K562 (cell line): ENCODE results near the gene PRKCSH. TPM values are rescaled to one million over a fixed set of nuclear protein-coding genes. Genes with fewer than 3 reads are reported as not detected.

Source experiments
- ATAC-seq: fragments of 200-7000 bp; cut with Tn5 transposase; 3 replicates; pipeline ENCODE4 v1.9.1; 2020; ENCODE audit warnings: moderate library complexity
- BruUV-seq: library from RNA; stranded (reverse); fragments of 400-500 nt; replicated peaks from 2 replicates; lab custom pipeline; 2021; lab: Mats Ljungman, UMichigan
- CTCF ChIA-PET: fragments of 300-600 bp; formaldehyde crosslinking; extraction: SDS; loops from one replicate; lab custom pipeline; 2021; ENCODE audit warnings: low intra/inter-chr PET ratio; lab: Yijun Ruan, JAX
- POLR2A ChIA-PET: fragments of 300-600, 350-650 bp; sonication (Branson Sonifier 250); formaldehyde crosslinking; extraction: SDS; loops from one replicate; lab custom pipeline; 2021; ENCODE audit warnings: antibody characterized with exemption, inconsistent platforms; lab: Yijun Ruan, JAX
- DNase-seq, 4 experiments: peaks; one replicate each; pipeline versions ENCODE4 v3.0.0 to v3.0.0-alpha.2; 2011 to 2018; ENCODE audit warnings: low spot score in 3 of 4, mixed read lengths in 3 of 4; ENCODE audit errors: extremely low read depth in 1 of 4
- FAIRE-seq: peaks from 2 replicates; lab custom pipeline; 2011; peaks lifted over from hg19 to GRCh38; lab: Jason Lieb, UNC
- H2AFZ ChIP-seq: 2 replicates; pipeline ENCODE4 v1.6.0; 2011; ENCODE audit warnings: low read depth, low read length, control low read depth, inconsistent platforms
- H3K27ac ChIP-seq: fragments of 200-600 bp; 3 replicates; pipeline ENCODE4 v1.8.0; 2011; ENCODE audit warnings: low read depth, mild to moderate bottlenecking, control low read depth, inconsistent platforms, low read length, moderate library complexity, mixed read lengths; ENCODE audit errors: extremely low read depth
- H3K27me3 ChIP-seq, 2 experiments: fragments of 300-600 bp in 1 of 2; 2 replicates in 1 of 2; 3 replicates in 1 of 2; pipeline versions ENCODE4 v1.6.0 to v1.8.0; 2011; ENCODE audit warnings: inconsistent platforms in 2 of 2, low read length in 2 of 2, mild to moderate bottlenecking in 1 of 2, mixed read lengths in 1 of 2, moderate library complexity in 1 of 2; ENCODE audit not compliant: control insufficient read depth in 2 of 2, insufficient read depth in 2 of 2
- H3K36me3 ChIP-seq: fragments of 300-600 bp; 3 replicates; pipeline ENCODE4 v1.8.0; 2011; ENCODE audit warnings: mild to moderate bottlenecking, low read length, inconsistent platforms; ENCODE audit not compliant: control insufficient read depth, insufficient read depth
- H3K4me1 ChIP-seq, 2 experiments: fragments of 200-600 bp in 1 of 2; replicated peaks in 1 of 2; 2 replicates in 1 of 2; 3 replicates in 1 of 2; pipeline versions ENCODE4 v1.5.1 to v1.8.0; 2011; ENCODE audit warnings: inconsistent platforms in 2 of 2, low read length in 2 of 2, mild to moderate bottlenecking in 1 of 2, mixed read lengths in 1 of 2, moderate library complexity in 1 of 2; ENCODE audit not compliant: control insufficient read depth in 2 of 2, insufficient read depth in 2 of 2
- H3K4me2 ChIP-seq: 2 replicates; pipeline ENCODE4 v1.6.1; 2011; ENCODE audit warnings: low read length, control low read depth, inconsistent platforms, mixed read lengths; ENCODE audit not compliant: insufficient read depth
- H3K4me3 ChIP-seq: fragments of 200-600 bp; sonication (generic), shearing (Covaris generic); 2 replicates; pipeline ENCODE4 v1.5.1; 2016; ENCODE audit warnings: control low read depth, inconsistent platforms
- H3K79me2 ChIP-seq: fragments of 200-600 bp; 3 replicates; pipeline ENCODE4 v1.8.0; 2011; ENCODE audit warnings: low read length, inconsistent platforms; ENCODE audit not compliant: control insufficient read depth, insufficient read depth
- H3K9ac ChIP-seq, 2 experiments: 2 replicates each; pipeline versions ENCODE4 v1.6.0 to v1.6.1; 2011; ENCODE audit warnings: low read depth in 2 of 2, low read length in 2 of 2, control low read depth in 1 of 2, inconsistent platforms in 1 of 2, mild to moderate bottlenecking in 1 of 2, mixed read lengths in 1 of 2; ENCODE audit not compliant: insufficient read depth in 1 of 2
- H3K9me1 ChIP-seq: one replicate; pipeline ENCODE4 v1.6.0; 2011; ENCODE audit warnings: inconsistent platforms, mild to moderate bottlenecking, low read length, moderate library complexity; ENCODE audit not compliant: control insufficient read depth, insufficient read depth
- H3K9me3 ChIP-seq: replicated peaks from 2 replicates; pipeline ENCODE4 v1.5.1; 2011; ENCODE audit warnings: low read depth, low read length, inconsistent platforms; ENCODE audit not compliant: control insufficient read depth, insufficient read depth
- H4K20me1 ChIP-seq: replicated peaks from 2 replicates; pipeline ENCODE4 v1.6.1; 2011; ENCODE audit warnings: low read length, inconsistent platforms, mixed read lengths; ENCODE audit not compliant: control insufficient read depth, insufficient read depth
- ADNP ChIP-seq: fragments of 200-800 bp; sonication (Bioruptor generic); IDR thresholded peaks from 2 replicates; pipeline ENCODE4 v1.6.1; 2016; ENCODE audit warnings: missing genetic modification characterization, missing compliant biosample characterization
- FOXA1 ChIP-seq: fragments of 450-650 bp; IDR thresholded peaks from 2 replicates; pipeline ENCODE4 v1.6.1; 2016; ENCODE audit warnings: mild to moderate bottlenecking, borderline replicate concordance
- ILK ChIP-seq: fragments of 450-650 bp; IDR thresholded peaks from 2 replicates; pipeline ENCODE4 v1.6.1; 2016; ENCODE audit warnings: missing genetic modification characterization, low read depth, mild to moderate bottlenecking, missing compliant biosample characterization, moderate library complexity, borderline replicate concordance
- PCBP2 ChIP-seq: fragments of 200-400 bp; formaldehyde crosslinking; IDR thresholded peaks from 2 replicates; pipeline ENCODE4 v1.6.1; 2018; ENCODE audit warnings: low read length, low read depth, mild to moderate bottlenecking, moderate library complexity; ENCODE audit not compliant: poor library complexity, severe bottlenecking
- POLR2G ChIP-seq: fragments of 200-400 bp; formaldehyde crosslinking; IDR thresholded peaks from 2 replicates; pipeline ENCODE4 v1.6.1; 2017; ENCODE audit warnings: low read depth, mild to moderate bottlenecking, antibody characterized with exemption, low read length, moderate library complexity
- RBFOX2 ChIP-seq: fragments of 200-400 bp; formaldehyde crosslinking; IDR thresholded peaks from 2 replicates; pipeline ENCODE4 v1.6.1; 2017; ENCODE audit warnings: low read depth, mild to moderate bottlenecking, low read length, moderate library complexity
- TRIM28 ChIP-seq: fragments of 450-650 bp; IDR thresholded peaks from 2 replicates; pipeline ENCODE4 v1.6.1; 2017
- ZNF212 ChIP-seq: fragments of 450-650 bp; formaldehyde crosslinking; IDR thresholded peaks from 2 replicates; pipeline ENCODE4 v1.4.0; 2020; ENCODE audit warnings: mild to moderate bottlenecking
- WGBS: fragments of 100-300 bp; shearing (Covaris generic); methylation state at CpG from one replicate; pipeline ENCODE4 v1.1.6; 2016; ENCODE audit warnings: low coverage, mixed read lengths; ENCODE audit not compliant: insufficient coverage; ENCODE audit errors: missing lambda C conversion rate; 5-methylcytosine and 5-hydroxymethylcytosine counted together
- in situ Hi-C: fragments of 300-500 bp; cut with MboI; formaldehyde crosslinking; loops from 4 replicates; pipeline ENCODE4 v1.15.0; 2018; ENCODE audit warnings: inconsistent platforms, mixed read lengths
- intact Hi-C: fragments of 100-400 bp; cut with micrococcal nuclease; formaldehyde crosslinking; loops from 2 replicates; pipeline ENCODE4 v1.14.2; 2022
- polyA plus RNA-seq, 8 experiments: library from polyadenylated mRNA; depleted of rRNA in 4 of 8; stranded (reverse) in 5 of 8; unstranded in 3 of 8; fragments of >200 nt; fragmentation: Nextera tagmentation in 2 of 8; fragmentation: Illumina TruSeq in 1 of 8; extraction: Ambion mirVana in 2 of 8; extraction: Trizol in 1 of 8; gene quantifications; 2 replicates each; pipeline versions ENCODE4 v1.2.1 to v1.2.3, GENCODE V29; 2011 to 2014; ENCODE audit warnings: inconsistent platforms in 1 of 8, missing spikeins in 1 of 8
- total RNA-seq, 7 experiments: library from RNA; depleted of rRNA in 6 of 7; stranded (reverse); fragments of >200 nt in 6 of 7; fragmentation: Illumina TruSeq in 2 of 7; extraction: Trizol in 2 of 7; gene quantifications; 2 replicates each; pipeline versions ENCODE4 v1.2.1 to v1.2.3, GENCODE V29; 2011 to 2021; ENCODE audit warnings: low replicate concordance in 1 of 7
- TF ChIP-seq, protein P1 (sequence below): fragments of 450-650 bp; conservative IDR thresholded peaks from 2 replicates; pipeline ENCODE4 v1.6.1; 2016; ENCODE audit warnings: missing genetic modification characterization, low read depth, mild to moderate bottlenecking, control low read depth, missing compliant biosample characterization
- TF ChIP-seq, protein P2 (sequence below): fragments of 450-650 bp; IDR thresholded peaks from 2 replicates; pipeline ENCODE4 v1.7.1; 2018; ENCODE audit warnings: mild to moderate bottlenecking, low read depth; ENCODE audit not compliant: partially characterized antibody

PRKCSH gene
- total and polyA plus RNA-seq, 9 of the 15 experiments (the other 6 are each of a cell fraction or from before 2014, with no cell fraction given) = 2.3 to 297 (median 48.1) TPM

DNA sequence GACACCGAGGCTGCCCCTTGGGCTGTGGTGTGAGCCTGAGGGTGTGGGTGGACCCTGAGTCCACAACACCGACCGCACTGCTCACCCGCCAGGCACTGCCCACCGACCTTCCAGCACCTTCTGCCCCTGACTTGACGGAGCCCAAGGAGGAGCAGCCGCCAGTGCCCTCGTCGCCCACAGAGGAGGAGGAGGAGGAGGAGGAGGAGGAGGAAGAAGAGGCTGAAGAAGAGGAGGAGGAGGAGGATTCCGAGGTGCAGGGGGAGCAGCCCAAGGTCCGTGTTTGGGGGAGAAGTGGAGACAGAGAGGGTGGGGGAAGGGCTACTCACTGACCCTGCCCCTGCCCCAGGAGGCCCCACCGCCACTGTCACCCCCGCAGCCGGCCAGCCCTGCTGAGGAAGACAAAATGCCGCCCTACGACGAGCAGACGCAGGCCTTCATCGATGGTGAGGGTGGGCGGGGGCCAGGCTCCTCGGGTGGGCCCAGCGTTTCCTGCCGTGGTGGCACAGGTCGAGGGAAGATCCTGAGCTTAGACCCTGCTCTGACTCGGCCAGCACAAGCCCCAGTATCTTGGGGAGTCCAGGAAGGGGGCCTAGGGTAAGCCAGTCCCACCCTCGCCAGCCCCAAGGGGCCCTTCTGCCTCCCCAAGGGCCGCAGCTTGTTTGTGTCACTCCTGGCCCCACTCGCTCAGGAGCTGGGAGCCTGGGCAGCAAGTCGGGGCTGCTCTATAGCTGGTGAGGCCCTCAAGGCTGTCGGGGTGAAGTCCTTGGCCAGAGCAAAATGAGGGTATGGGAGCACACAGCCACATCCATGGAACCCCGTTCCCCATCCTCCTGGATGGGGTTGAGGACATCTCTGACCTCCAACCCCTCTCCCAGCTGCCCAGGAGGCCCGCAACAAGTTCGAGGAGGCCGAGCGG lies 12.2 kb downstream of the PRKCSH start:
- Histone ChIP-seq H3K9ac (no peak overlapping the region), H3K9me1 (no peaks in the 10 kb centered on the region), H3K9me3 (no peaks in the 10 kb centered on the region), H3K27ac (no peak overlapping the region), H3K4me2 (no peak overlapping the region), H3K79me2 (no peaks in the 10 kb centered on the region), H4K20me1 (no peaks in the 10 kb centered on the region), H3K4me3 (no peak overlapping the region), H3K36me3 (peaks cover 77% of the 10 kb centered on the region; the same call in 1 of the 3 replicates), H3K27me3 (no peaks in the 10 kb centered on the region), H2AFZ (no peak overlapping the region), H3K4me1 (peaks cover 0 to 44% of the 10 kb centered on the region in 2 experiments; a peak in 2 of 5 replicates)
- TF ChIP-seq ZNF212 (CRISPR knock-in tag) = no peak
- TF ChIP-seq PCBP2 = no peak
- TF ChIP-seq TRIM28 = no peak
- TF ChIP-seq, protein P1, sequence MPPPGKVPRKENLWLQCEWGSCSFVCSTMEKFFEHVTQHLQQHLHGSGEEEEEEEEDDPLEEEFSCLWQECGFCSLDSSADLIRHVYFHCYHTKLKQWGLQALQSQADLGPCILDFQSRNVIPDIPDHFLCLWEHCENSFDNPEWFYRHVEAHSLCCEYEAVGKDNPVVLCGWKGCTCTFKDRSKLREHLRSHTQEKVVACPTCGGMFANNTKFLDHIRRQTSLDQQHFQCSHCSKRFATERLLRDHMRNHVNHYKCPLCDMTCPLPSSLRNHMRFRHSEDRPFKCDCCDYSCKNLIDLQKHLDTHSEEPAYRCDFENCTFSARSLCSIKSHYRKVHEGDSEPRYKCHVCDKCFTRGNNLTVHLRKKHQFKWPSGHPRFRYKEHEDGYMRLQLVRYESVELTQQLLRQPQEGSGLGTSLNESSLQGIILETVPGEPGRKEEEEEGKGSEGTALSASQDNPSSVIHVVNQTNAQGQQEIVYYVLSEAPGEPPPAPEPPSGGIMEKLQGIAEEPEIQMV (tag) = no peak
- TF ChIP-seq, protein P2, sequence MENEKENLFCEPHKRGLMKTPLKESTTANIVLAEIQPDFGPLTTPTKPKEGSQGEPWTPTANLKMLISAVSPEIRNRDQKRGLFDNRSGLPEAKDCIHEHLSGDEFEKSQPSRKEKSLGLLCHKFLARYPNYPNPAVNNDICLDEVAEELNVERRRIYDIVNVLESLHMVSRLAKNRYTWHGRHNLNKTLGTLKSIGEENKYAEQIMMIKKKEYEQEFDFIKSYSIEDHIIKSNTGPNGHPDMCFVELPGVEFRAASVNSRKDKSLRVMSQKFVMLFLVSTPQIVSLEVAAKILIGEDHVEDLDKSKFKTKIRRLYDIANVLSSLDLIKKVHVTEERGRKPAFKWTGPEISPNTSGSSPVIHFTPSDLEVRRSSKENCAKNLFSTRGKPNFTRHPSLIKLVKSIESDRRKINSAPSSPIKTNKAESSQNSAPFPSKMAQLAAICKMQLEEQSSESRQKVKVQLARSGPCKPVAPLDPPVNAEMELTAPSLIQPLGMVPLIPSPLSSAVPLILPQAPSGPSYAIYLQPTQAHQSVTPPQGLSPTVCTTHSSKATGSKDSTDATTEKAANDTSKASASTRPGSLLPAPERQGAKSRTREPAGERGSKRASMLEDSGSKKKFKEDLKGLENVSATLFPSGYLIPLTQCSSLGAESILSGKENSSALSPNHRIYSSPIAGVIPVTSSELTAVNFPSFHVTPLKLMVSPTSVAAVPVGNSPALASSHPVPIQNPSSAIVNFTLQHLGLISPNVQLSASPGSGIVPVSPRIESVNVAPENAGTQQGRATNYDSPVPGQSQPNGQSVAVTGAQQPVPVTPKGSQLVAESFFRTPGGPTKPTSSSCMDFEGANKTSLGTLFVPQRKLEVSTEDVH = no peak
- TF ChIP-seq ILK (tag) = no peak
- no peak for TF ChIP-seq FOXA1
- TF ChIP-seq RBFOX2 = peak; percentile 49
- TF ChIP-seq ADNP (tag) = no peak
- TF ChIP-seq POLR2G = peak; percentile 38; the same call in 1 of the 2 replicates
- FAIRE-seq (no peak), ATAC-seq (no peak), DNase-seq (peak in 1 of 4 experiments; percentile 4)
- POLR2A ChIA-PET = interaction anchor here (0.6 kb wide), 1 partner anchor 39 kb away, joined by 4 read pairs; no protein-coding TSS in a partner anchor
- CTCF ChIA-PET = interaction anchor here (0.6 to 3.0 kb wide), 4 partner anchors 154 to 555 kb away, joined by 3 to 24 read pairs (median 4); partner anchors contain the start of gene KANK2
- intact Hi-C loops (loop anchor here (2.0 kb wide), 1 partner anchor 153 kb away; no protein-coding TSS in a partner anchor), in situ Hi-C loops (no loop called here)
- BruUV-seq = no TSS peak
- 92% methylated on average over 16 of the region's 35 CpGs for WGBS
